B cell (primary cell): Measurements from ENCODE around the gene MED25. TPM values are rescaled to one million over a fixed set of nuclear protein-coding genes. Genes with fewer than 3 reads are reported as not detected.

Source experiments
- ATAC-seq: fragments of 200-7000 bp; cut with Tn5 transposase; one replicate; pipeline ENCODE4 v1.10.0; 2021; ENCODE audit warnings: low read depth, mild to moderate bottlenecking, moderate number of reproducible peaks, moderate library complexity
- CTCF ChIA-PET: fragments of 350-600 bp; sonication (Branson Sonifier 250); formaldehyde crosslinking; loops from one replicate; lab custom pipeline; 2021; ENCODE audit warnings: antibody characterized with exemption, inconsistent platforms; lab: Charles Lee
- POLR2A ChIA-PET: fragments of 350-600 bp; sonication (Branson Sonifier 250); formaldehyde crosslinking; loops from one replicate; lab custom pipeline; 2021; ENCODE audit warnings: antibody characterized with exemption; lab: Charles Lee
- DNase-seq: peaks from one replicate; pipeline ENCODE4 v3.0.0; 2013
- H2AFZ ChIP-seq: 2 replicates; pipeline ENCODE4 v1.6.1; 2012; ENCODE audit warnings: mild to moderate bottlenecking, low read depth, low read length; ENCODE audit not compliant: insufficient read depth, poor library complexity, severe bottlenecking
- H3K27ac ChIP-seq, 2 donors: 1 replicate in 1 of 2; 2 replicates in 1 of 2; pipeline ENCODE4 v1.5.1; 2012 to 2013; ENCODE audit warnings: low read length in 2 of 2, mild to moderate bottlenecking in 2 of 2, moderate library complexity in 1 of 2
- H3K27me3 ChIP-seq, 4 experiments: fragments of 200-600 bp in 1 of 4; sonication (generic) in 1 of 4; replicated peaks in 1 of 4; 1 replicate in 2 of 4; 2 replicates in 2 of 4; pipeline versions ENCODE4 v1.6.1 to v1.7.0; 2013 to 2016; ENCODE audit warnings: low read length in 3 of 4, mild to moderate bottlenecking in 2 of 4, mixed read lengths in 1 of 4, moderate library complexity in 1 of 4; ENCODE audit not compliant: insufficient read depth in 4 of 4, control insufficient read depth in 3 of 4; ENCODE audit errors: control extremely low read depth in 1 of 4
- H3K36me3 ChIP-seq, 2 experiments: replicated peaks in 1 of 2; 1 replicate in 1 of 2; 2 replicates in 1 of 2; pipeline versions ENCODE4 v1.6.1 to v1.7.1; 2013; ENCODE audit warnings: low read length in 1 of 2; ENCODE audit not compliant: insufficient read depth in 2 of 2, control insufficient read depth in 1 of 2; ENCODE audit errors: control extremely low read depth in 1 of 2, extremely low read depth in 1 of 2
- H3K4me1 ChIP-seq, 2 donors: fragments of 200-600 bp in 1 of 2; sonication (generic) in 1 of 2; 1 replicate in 1 of 2; 2 replicates in 1 of 2; pipeline versions ENCODE4 v1.5.1 to v1.6.1; 2013 to 2017; ENCODE audit warnings: low read length in 2 of 2; ENCODE audit not compliant: control insufficient read depth in 2 of 2, insufficient read depth in 2 of 2
- H3K4me2 ChIP-seq: replicated peaks from 2 replicates; pipeline ENCODE3; 2012; ENCODE audit warnings: mild to moderate bottlenecking, low read depth, low read length; ENCODE audit not compliant: poor library complexity, severe bottlenecking
- H3K4me3 ChIP-seq, 5 experiments: fragments of 200-600 bp in 1 of 5; sonication (generic) in 1 of 5; 1 replicate in 3 of 5; 2 replicates in 2 of 5; pipeline versions ENCODE4 v1.5.1 to v1.7.0; 2011 to 2016; ENCODE audit warnings: low read length in 4 of 5, mild to moderate bottlenecking in 4 of 5, low read depth in 2 of 5, control low read depth in 1 of 5, moderate library complexity in 1 of 5; ENCODE audit not compliant: insufficient read depth in 1 of 5; ENCODE audit errors: control extremely low read depth in 1 of 5, extremely low read depth in 1 of 5
- H3K79me2 ChIP-seq: fragments of 200-600 bp; sonication (generic); one replicate; pipeline ENCODE4 v1.6.0; 2016; ENCODE audit warnings: low read length; ENCODE audit not compliant: control insufficient read depth, insufficient read depth
- H3K9ac ChIP-seq: fragments of 200-600 bp; sonication (generic); 2 replicates; pipeline ENCODE4 v1.6.1; 2017; ENCODE audit warnings: mild to moderate bottlenecking, low read length, moderate library complexity
- H3K9me3 ChIP-seq, 3 donors: one replicate each; pipeline versions ENCODE4 v1.6.1 to v1.7.1; 2013; ENCODE audit warnings: low read length in 2 of 3; ENCODE audit not compliant: control insufficient read depth in 2 of 3, insufficient read depth in 1 of 3; ENCODE audit errors: control extremely low read depth in 1 of 3
- H4K20me1 ChIP-seq: 2 replicates; pipeline ENCODE4 v1.6.0; 2012; ENCODE audit warnings: mild to moderate bottlenecking, low read length; ENCODE audit not compliant: insufficient read depth, control insufficient read depth, poor library complexity, severe bottlenecking
- H3K27ac Mint-ChIP-seq: one replicate; pipeline ENCODE4 v1.8.0; 2021; ENCODE audit warnings: mixed read lengths
- H3K27me3 Mint-ChIP-seq: one replicate; pipeline ENCODE4 v1.8.0; 2021; ENCODE audit warnings: mixed read lengths
- H3K4me1 Mint-ChIP-seq: one replicate; pipeline ENCODE4 v1.8.0; 2021; ENCODE audit warnings: mixed read lengths
- H3K4me3 Mint-ChIP-seq: one replicate; pipeline ENCODE4 v1.8.0; 2021; ENCODE audit warnings: mixed read lengths
- H3K9me3 Mint-ChIP-seq: one replicate; pipeline ENCODE4 v1.8.0; 2022; ENCODE audit warnings: mixed read lengths; ENCODE audit not compliant: insufficient read depth
- EZH2 ChIP-seq: IDR thresholded peaks from 2 replicates; pipeline ENCODE4 v1.6.1; 2012; ENCODE audit warnings: borderline replicate concordance, low read depth, mild to moderate bottlenecking, moderate library complexity, low read length; ENCODE audit not compliant: insufficient read depth, poor library complexity, severe bottlenecking
- WGBS: methylation state at CpG from one replicate; pipeline ENCODE4 v1.1.5; 2013; ENCODE audit warnings: missing lambda C conversion rate; ENCODE audit not compliant: insufficient coverage; 5-methylcytosine and 5-hydroxymethylcytosine counted together
- intact Hi-C: fragments of 100-400 bp; cut with micrococcal nuclease; formaldehyde crosslinking; loops from one replicate; pipeline ENCODE4 v1.10.0; 2022
- polyA plus RNA-seq: library from polyadenylated mRNA; depleted of rRNA; stranded (reverse); fragments of >200 nt; gene quantifications from 2 replicates; pipeline ENCODE4 v1.2.3, GENCODE V29; 2012
- total RNA-seq, 2 donors: library from RNA; stranded (reverse); fragments of 120-200 nt in 1 of 2; gene quantifications; 1 replicate in 1 of 2; 2 replicates in 1 of 2; pipeline versions ENCODE4 v1.2.3 to v1.2.4, GENCODE V29; 2013 to 2022
- TF ChIP-seq, protein P1 (sequence below): fragments of 200-600 bp; IDR thresholded peaks from one replicate; pipeline ENCODE4 v1.8.0; 2022; ENCODE audit warnings: antibody characterized with exemption, mild to moderate bottlenecking

MED25 gene
- total and polyA plus RNA-seq, 2 donors (not counting 1 experiment from before 2014, with no cell fraction given) = 93.0 to 126 TPM

DNA sequence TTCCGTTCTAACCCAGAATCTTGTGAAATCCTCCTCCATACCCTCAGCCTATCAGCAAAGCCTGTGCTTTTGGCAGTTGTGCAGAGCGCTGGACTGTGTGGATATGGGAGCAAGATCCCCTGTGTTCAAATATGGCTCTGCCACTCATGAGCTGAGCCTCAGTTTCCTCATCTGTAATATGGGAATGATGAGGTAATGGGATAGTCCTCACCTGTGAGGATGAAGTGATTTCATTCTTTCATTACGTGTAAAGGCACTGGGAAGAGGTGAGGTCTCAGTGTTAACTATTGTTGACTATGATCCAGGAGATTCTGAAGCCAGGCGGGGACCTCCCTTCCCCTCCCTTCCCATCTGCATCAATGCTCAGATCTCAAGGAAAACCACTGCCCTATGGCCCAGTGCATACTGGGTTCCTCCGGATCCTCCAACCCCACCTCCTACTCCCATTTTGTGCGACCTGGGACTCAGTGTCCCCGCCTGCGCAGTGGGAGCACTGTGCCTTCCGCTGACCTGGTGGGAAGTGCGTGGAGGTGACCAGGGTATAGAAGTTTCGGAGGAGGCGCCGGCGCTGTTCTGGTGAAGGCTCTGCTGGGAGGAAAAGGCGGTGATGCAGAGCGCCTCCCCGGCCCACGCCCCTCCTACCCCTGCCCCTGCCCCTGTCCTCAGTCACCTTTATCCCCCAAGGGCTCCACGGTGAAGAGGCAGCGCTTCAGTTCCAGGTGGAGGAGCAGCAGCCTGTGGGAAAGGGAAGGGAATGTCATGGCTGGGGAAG is 10.0 kb upstream of the MED25 start:
- 100% methylated on average over 1 of the region's 20 CpGs for WGBS
- H3K9me3 Mint-ChIP-seq = no peaks in the 10 kb centered on the region
- no peak for ATAC-seq
- intact Hi-C loops = loop anchor here (1.0 to 5.0 kb wide), 3 partner anchors 9 to 681 kb away; no protein-coding TSS in a partner anchor
- peaks cover 44% of the 10 kb centered on the region for H3K4me1 Mint-ChIP-seq
- Histone ChIP-seq H4K20me1 (no peaks in the 10 kb centered on the region), H3K4me2 (peak overlapping the region; percentile 80), H3K9me3 (no peaks in the 10 kb centered on the region), H3K27me3 (no peaks in the 10 kb centered on the region), H3K9ac (peak overlapping the region; percentile 83), H3K79me2 (peaks cover 3% of the 10 kb centered on the region), H3K27ac (peak overlapping the region; percentile 64 to 68), H3K4me1 (peaks cover 30 to 46% of the 10 kb centered on the region in 2 donors), H2AFZ (peak overlapping the region; percentile 85), H3K36me3 (peaks cover 0 to 14% of the 10 kb centered on the region in 2 experiments), H3K4me3 (peak overlapping the region in 3 of 5 experiments; percentile 76 to 80 (median 79))
- H3K4me3 Mint-ChIP-seq = peak overlapping the region; percentile 96
- no peak for TF ChIP-seq EZH2
- TF ChIP-seq, protein P1, sequence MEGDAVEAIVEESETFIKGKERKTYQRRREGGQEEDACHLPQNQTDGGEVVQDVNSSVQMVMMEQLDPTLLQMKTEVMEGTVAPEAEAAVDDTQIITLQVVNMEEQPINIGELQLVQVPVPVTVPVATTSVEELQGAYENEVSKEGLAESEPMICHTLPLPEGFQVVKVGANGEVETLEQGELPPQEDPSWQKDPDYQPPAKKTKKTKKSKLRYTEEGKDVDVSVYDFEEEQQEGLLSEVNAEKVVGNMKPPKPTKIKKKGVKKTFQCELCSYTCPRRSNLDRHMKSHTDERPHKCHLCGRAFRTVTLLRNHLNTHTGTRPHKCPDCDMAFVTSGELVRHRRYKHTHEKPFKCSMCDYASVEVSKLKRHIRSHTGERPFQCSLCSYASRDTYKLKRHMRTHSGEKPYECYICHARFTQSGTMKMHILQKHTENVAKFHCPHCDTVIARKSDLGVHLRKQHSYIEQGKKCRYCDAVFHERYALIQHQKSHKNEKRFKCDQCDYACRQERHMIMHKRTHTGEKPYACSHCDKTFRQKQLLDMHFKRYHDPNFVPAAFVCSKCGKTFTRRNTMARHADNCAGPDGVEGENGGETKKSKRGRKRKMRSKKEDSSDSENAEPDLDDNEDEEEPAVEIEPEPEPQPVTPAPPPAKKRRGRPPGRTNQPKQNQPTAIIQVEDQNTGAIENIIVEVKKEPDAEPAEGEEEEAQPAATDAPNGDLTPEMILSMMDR = no peak
- peak; percentile 36 for DNase-seq
- ChIA-PET POLR2A (interaction anchor here (0.6 to 1.6 kb wide), 8 partner anchors 21 to 273 kb away, joined by 3 to 8 read pairs (median 4); partner anchors contain the start of genes AKT1S1, ATF5, NUP62 and TBC1D17), CTCF (interaction anchor here (0.7 to 1.1 kb wide), 3 partner anchors 36 to 90 kb away, joined by 3 to 4 read pairs (median 3); partner anchors contain the start of gene PTOV1)
- no peaks in the 10 kb centered on the region for H3K27me3 Mint-ChIP-seq
- peak overlapping the region; percentile 95 for H3K27ac Mint-ChIP-seq
